K562 (cell line): ENCODE data around the gene CYP4B1. TPM values are rescaled to one million over a fixed set of nuclear protein-coding genes. Genes with fewer than 3 reads are reported as not detected.

Experiments used
- ATAC-seq: fragments of 200-7000 bp; cut with Tn5 transposase; 3 replicates; pipeline ENCODE4 v1.9.1; 2020; ENCODE audit warnings: moderate library complexity
- BruUV-seq: library from RNA; stranded (reverse); fragments of 400-500 nt; replicated peaks from 2 replicates; lab custom pipeline; 2021; lab: Mats Ljungman, UMichigan
- CTCF ChIA-PET: fragments of 300-600 bp; formaldehyde crosslinking; extraction: SDS; loops from one replicate; lab custom pipeline; 2021; ENCODE audit warnings: low intra/inter-chr PET ratio; lab: Yijun Ruan, JAX
- POLR2A ChIA-PET: fragments of 300-600, 350-650 bp; sonication (Branson Sonifier 250); formaldehyde crosslinking; extraction: SDS; loops from one replicate; lab custom pipeline; 2021; ENCODE audit warnings: antibody characterized with exemption, inconsistent platforms; lab: Yijun Ruan, JAX
- DNase-seq, 4 experiments: peaks; one replicate each; pipeline versions ENCODE4 v3.0.0 to v3.0.0-alpha.2; 2011 to 2018; ENCODE audit warnings: low spot score in 3 of 4, mixed read lengths in 3 of 4; ENCODE audit errors: extremely low read depth in 1 of 4
- FAIRE-seq: peaks from 2 replicates; lab custom pipeline; 2011; peaks lifted over from hg19 to GRCh38; lab: Jason Lieb, UNC
- H2AFZ ChIP-seq: 2 replicates; pipeline ENCODE4 v1.6.0; 2011; ENCODE audit warnings: low read depth, low read length, control low read depth, inconsistent platforms
- H3K27ac ChIP-seq: fragments of 200-600 bp; 3 replicates; pipeline ENCODE4 v1.8.0; 2011; ENCODE audit warnings: low read depth, mild to moderate bottlenecking, control low read depth, inconsistent platforms, low read length, moderate library complexity, mixed read lengths; ENCODE audit errors: extremely low read depth
- H3K27me3 ChIP-seq, 2 experiments: fragments of 300-600 bp in 1 of 2; 2 replicates in 1 of 2; 3 replicates in 1 of 2; pipeline versions ENCODE4 v1.6.0 to v1.8.0; 2011; ENCODE audit warnings: inconsistent platforms in 2 of 2, low read length in 2 of 2, mild to moderate bottlenecking in 1 of 2, mixed read lengths in 1 of 2, moderate library complexity in 1 of 2; ENCODE audit not compliant: control insufficient read depth in 2 of 2, insufficient read depth in 2 of 2
- H3K36me3 ChIP-seq: fragments of 300-600 bp; 3 replicates; pipeline ENCODE4 v1.8.0; 2011; ENCODE audit warnings: mild to moderate bottlenecking, low read length, inconsistent platforms; ENCODE audit not compliant: control insufficient read depth, insufficient read depth
- H3K4me1 ChIP-seq, 2 experiments: fragments of 200-600 bp in 1 of 2; replicated peaks in 1 of 2; 2 replicates in 1 of 2; 3 replicates in 1 of 2; pipeline versions ENCODE4 v1.5.1 to v1.8.0; 2011; ENCODE audit warnings: inconsistent platforms in 2 of 2, low read length in 2 of 2, mild to moderate bottlenecking in 1 of 2, mixed read lengths in 1 of 2, moderate library complexity in 1 of 2; ENCODE audit not compliant: control insufficient read depth in 2 of 2, insufficient read depth in 2 of 2
- H3K4me2 ChIP-seq: 2 replicates; pipeline ENCODE4 v1.6.1; 2011; ENCODE audit warnings: low read length, control low read depth, inconsistent platforms, mixed read lengths; ENCODE audit not compliant: insufficient read depth
- H3K4me3 ChIP-seq: fragments of 200-600 bp; sonication (generic), shearing (Covaris generic); 2 replicates; pipeline ENCODE4 v1.5.1; 2016; ENCODE audit warnings: control low read depth, inconsistent platforms
- H3K79me2 ChIP-seq: fragments of 200-600 bp; 3 replicates; pipeline ENCODE4 v1.8.0; 2011; ENCODE audit warnings: low read length, inconsistent platforms; ENCODE audit not compliant: control insufficient read depth, insufficient read depth
- H3K9ac ChIP-seq, 2 experiments: 2 replicates each; pipeline versions ENCODE4 v1.6.0 to v1.6.1; 2011; ENCODE audit warnings: low read depth in 2 of 2, low read length in 2 of 2, control low read depth in 1 of 2, inconsistent platforms in 1 of 2, mild to moderate bottlenecking in 1 of 2, mixed read lengths in 1 of 2; ENCODE audit not compliant: insufficient read depth in 1 of 2
- H3K9me1 ChIP-seq: one replicate; pipeline ENCODE4 v1.6.0; 2011; ENCODE audit warnings: inconsistent platforms, mild to moderate bottlenecking, low read length, moderate library complexity; ENCODE audit not compliant: control insufficient read depth, insufficient read depth
- H3K9me3 ChIP-seq: replicated peaks from 2 replicates; pipeline ENCODE4 v1.5.1; 2011; ENCODE audit warnings: low read depth, low read length, inconsistent platforms; ENCODE audit not compliant: control insufficient read depth, insufficient read depth
- H4K20me1 ChIP-seq: replicated peaks from 2 replicates; pipeline ENCODE4 v1.6.1; 2011; ENCODE audit warnings: low read length, inconsistent platforms, mixed read lengths; ENCODE audit not compliant: control insufficient read depth, insufficient read depth
- ARNT ChIP-seq, 2 experiments: fragments of 450-650 bp; IDR thresholded peaks; 2 replicates each; pipeline ENCODE4 v1.6.1; 2016; ENCODE audit warnings: mild to moderate bottlenecking in 1 of 2
- CEBPB ChIP-seq: fragments of 450-650 bp; IDR thresholded peaks from 2 replicates; pipeline ENCODE4 v1.6.1; 2016; ENCODE audit warnings: missing genetic modification characterization, missing compliant biosample characterization
- CHD1 ChIP-seq: fragments of 200-600 bp; sonication (generic); IDR thresholded peaks from one replicate; pipeline ENCODE4 v1.6.1; 2012; ENCODE audit warnings: mild to moderate bottlenecking, moderate library complexity, low read length, inconsistent platforms
- FUS ChIP-seq: fragments of 200-400 bp; formaldehyde crosslinking; optimal IDR thresholded peaks from 2 replicates; pipeline ENCODE3; 2017; ENCODE audit warnings: low read depth, low read length
- SMAD3 ChIP-seq: fragments of 450-650 bp; formaldehyde crosslinking; conservative IDR thresholded peaks from 2 replicates; pipeline ENCODE4 v1.4.0; 2020; ENCODE audit warnings: mild to moderate bottlenecking
- ZNF212 ChIP-seq: fragments of 450-650 bp; formaldehyde crosslinking; IDR thresholded peaks from 2 replicates; pipeline ENCODE4 v1.4.0; 2020; ENCODE audit warnings: mild to moderate bottlenecking
- ZNF431 ChIP-seq: sonication (generic); formaldehyde crosslinking; IDR thresholded peaks from 2 replicates; pipeline ENCODE4 v1.8.0; 2022; ENCODE audit warnings: mild to moderate bottlenecking, missing genetic modification reagents
- ZNF586 ChIP-seq: fragments of 450-650 bp; formaldehyde crosslinking; conservative IDR thresholded peaks from 2 replicates; pipeline ENCODE4 v1.4.0; 2020; ENCODE audit warnings: mild to moderate bottlenecking, moderate library complexity
- WGBS: fragments of 100-300 bp; shearing (Covaris generic); methylation state at CpG from one replicate; pipeline ENCODE4 v1.1.6; 2016; ENCODE audit warnings: low coverage, mixed read lengths; ENCODE audit not compliant: insufficient coverage; ENCODE audit errors: missing lambda C conversion rate; 5-methylcytosine and 5-hydroxymethylcytosine counted together
- in situ Hi-C: fragments of 300-500 bp; cut with MboI; formaldehyde crosslinking; loops from 4 replicates; pipeline ENCODE4 v1.15.0; 2018; ENCODE audit warnings: inconsistent platforms, mixed read lengths
- intact Hi-C: fragments of 100-400 bp; cut with micrococcal nuclease; formaldehyde crosslinking; loops from 2 replicates; pipeline ENCODE4 v1.14.2; 2022
- polyA plus RNA-seq, 8 experiments: library from polyadenylated mRNA; depleted of rRNA in 4 of 8; stranded (reverse) in 5 of 8; unstranded in 3 of 8; fragments of >200 nt; fragmentation: Nextera tagmentation in 2 of 8; fragmentation: Illumina TruSeq in 1 of 8; extraction: Ambion mirVana in 2 of 8; extraction: Trizol in 1 of 8; gene quantifications; 2 replicates each; pipeline versions ENCODE4 v1.2.1 to v1.2.3, GENCODE V29; 2011 to 2014; ENCODE audit warnings: inconsistent platforms in 1 of 8, missing spikeins in 1 of 8
- total RNA-seq, 7 experiments: library from RNA; depleted of rRNA in 6 of 7; stranded (reverse); fragments of >200 nt in 6 of 7; fragmentation: Illumina TruSeq in 2 of 7; extraction: Trizol in 2 of 7; gene quantifications; 2 replicates each; pipeline versions ENCODE4 v1.2.1 to v1.2.3, GENCODE V29; 2011 to 2021; ENCODE audit warnings: low replicate concordance in 1 of 7

Gene CYP4B1
- total and polyA plus RNA-seq, 9 of the 15 experiments (the other 6 are each of a cell fraction or from before 2014, with no cell fraction given), result 0.69 TPM; not detected in 8

GRCh38 chr1:46820076-46820475, 21.2 kb downstream of the CYP4B1 start:
- Histone ChIP-seq H3K79me2 (no peaks in the 10 kb centered on the region), H3K4me1 (no peaks in the 10 kb centered on the region), H3K9me1 (no peaks in the 10 kb centered on the region), H3K27me3 (no peaks in the 10 kb centered on the region), H3K27ac (no peak overlapping the region), H2AFZ (no peak overlapping the region), H3K9me3 (no peaks in the 10 kb centered on the region), H3K4me2 (no peak overlapping the region), H3K4me3 (no peak overlapping the region), H3K9ac (no peak overlapping the region; a peak in 1 of 4 replicates), H4K20me1 (no peaks in the 10 kb centered on the region), H3K36me3 (no peaks in the 10 kb centered on the region)
- TF ChIP-seq CEBPB (tag) (no peak), ARNT (IDR thresholded peaks at IDR 0.05) (no peak), ZNF586 (CRISPR knock-in tag) (no peak), ZNF431 (CRISPR knock-in tag) (no peak), CHD1 (no peak), FUS (no peak), ZNF212 (CRISPR knock-in tag) (no peak), SMAD3 (CRISPR knock-in tag) (no peak)
- BruUV-seq, result no TSS peak
- ChIA-PET POLR2A (no interaction called here), CTCF (no interaction called here)
- FAIRE-seq, result no peak
- no peak for ATAC-seq
- intact Hi-C loops, result no loop called here
- 1% methylated on average over 4 of the region's 4 CpGs for WGBS
- DNase-seq, result no peak
- in situ Hi-C loops, result no loop called here
